Neutrophil (primary cell): ENCODE results near the gene HENMT1.
A peak's percentile ranks its signal among the peaks of the same experiment; 100 is the strongest.

ENCODE experiments used
- H3K27ac ChIP-seq: fragments of 200-600 bp; sonication (generic); 2 replicates; pipeline ENCODE4 v1.5.1; 2016; ENCODE audit warnings: mild to moderate bottlenecking, moderate library complexity
- H3K27me3 ChIP-seq: fragments of 200-600 bp; sonication (generic); 2 replicates; pipeline ENCODE4 v1.6.0; 2016; ENCODE audit warnings: mild to moderate bottlenecking
- H3K36me3 ChIP-seq: fragments of 200-600 bp; sonication (generic); 2 replicates; pipeline ENCODE4 v1.5.1; 2017
- H3K4me1 ChIP-seq, 2 experiments: fragments of 200-600 bp in 1 of 2; sonication (generic) in 1 of 2; 1 replicate in 1 of 2; 2 replicates in 1 of 2; pipeline versions ENCODE4 v1.5.1 to v1.6.1; 2013 to 2016; ENCODE audit warnings: low read depth in 1 of 2, low read length in 1 of 2, mild to moderate bottlenecking in 1 of 2, moderate library complexity in 1 of 2; ENCODE audit not compliant: control insufficient read depth in 1 of 2, insufficient read depth in 1 of 2
- H3K4me3 ChIP-seq, 2 experiments: fragments of 200-600 bp in 1 of 2; sonication (generic) in 1 of 2; 1 replicate in 1 of 2; 2 replicates in 1 of 2; pipeline ENCODE4 v1.5.1; 2013 to 2016; ENCODE audit warnings: low read depth in 1 of 2, low read length in 1 of 2, mild to moderate bottlenecking in 1 of 2, moderate library complexity in 1 of 2
- H3K9me3 ChIP-seq: fragments of 200-600 bp; sonication (generic); 2 replicates; pipeline ENCODE4 v1.5.1; 2016
- TF ChIP-seq, protein P1 (sequence below): fragments of 200-600 bp; sonication (generic); IDR thresholded peaks from 2 replicates; pipeline ENCODE4 v1.5.1; 2016; ENCODE audit warnings: antibody characterized with exemption

Gene HENMT1

DNA sequence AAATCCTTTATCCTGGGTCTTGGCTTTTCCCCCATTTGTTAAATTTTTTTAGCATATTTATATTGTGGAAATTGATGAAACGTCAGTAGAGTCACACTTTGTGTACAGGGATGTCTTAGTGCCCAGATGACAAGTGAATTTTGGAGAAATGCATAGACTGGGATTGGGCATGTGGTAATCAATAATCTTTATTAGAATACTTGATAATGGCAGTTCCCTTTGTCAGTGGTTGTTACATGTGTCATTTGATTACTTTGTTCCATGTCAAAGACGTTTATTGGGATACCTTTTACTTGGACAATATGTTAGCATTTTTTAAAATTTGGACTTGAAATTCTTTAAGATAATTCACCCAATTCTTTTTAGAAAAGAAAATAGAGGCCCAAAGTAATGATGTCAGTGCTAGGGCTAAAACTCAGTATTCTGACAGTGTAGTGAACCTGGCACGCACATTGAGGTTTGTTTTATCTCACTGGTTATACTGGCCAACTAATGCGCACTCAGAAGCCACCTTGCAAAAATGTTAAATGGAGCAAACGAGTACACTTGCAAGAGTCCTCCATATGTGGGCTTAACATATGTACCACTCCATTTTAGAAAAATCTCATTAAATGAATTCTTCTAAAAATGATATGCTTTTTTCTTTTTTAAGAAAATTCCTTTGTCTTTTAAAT is 40.4 kb upstream of the HENMT1 start:
- Histone ChIP-seq H3K4me1 (peaks cover 14 to 18% of the 10 kb centered on the region in 2 experiments), H3K4me3 (no peak overlapping the region), H3K36me3 (peaks cover 60% of the 10 kb centered on the region), H3K27ac (no peak overlapping the region), H3K9me3 (no peaks in the 10 kb centered on the region), H3K27me3 (no peaks in the 10 kb centered on the region)
- TF ChIP-seq, protein P1, sequence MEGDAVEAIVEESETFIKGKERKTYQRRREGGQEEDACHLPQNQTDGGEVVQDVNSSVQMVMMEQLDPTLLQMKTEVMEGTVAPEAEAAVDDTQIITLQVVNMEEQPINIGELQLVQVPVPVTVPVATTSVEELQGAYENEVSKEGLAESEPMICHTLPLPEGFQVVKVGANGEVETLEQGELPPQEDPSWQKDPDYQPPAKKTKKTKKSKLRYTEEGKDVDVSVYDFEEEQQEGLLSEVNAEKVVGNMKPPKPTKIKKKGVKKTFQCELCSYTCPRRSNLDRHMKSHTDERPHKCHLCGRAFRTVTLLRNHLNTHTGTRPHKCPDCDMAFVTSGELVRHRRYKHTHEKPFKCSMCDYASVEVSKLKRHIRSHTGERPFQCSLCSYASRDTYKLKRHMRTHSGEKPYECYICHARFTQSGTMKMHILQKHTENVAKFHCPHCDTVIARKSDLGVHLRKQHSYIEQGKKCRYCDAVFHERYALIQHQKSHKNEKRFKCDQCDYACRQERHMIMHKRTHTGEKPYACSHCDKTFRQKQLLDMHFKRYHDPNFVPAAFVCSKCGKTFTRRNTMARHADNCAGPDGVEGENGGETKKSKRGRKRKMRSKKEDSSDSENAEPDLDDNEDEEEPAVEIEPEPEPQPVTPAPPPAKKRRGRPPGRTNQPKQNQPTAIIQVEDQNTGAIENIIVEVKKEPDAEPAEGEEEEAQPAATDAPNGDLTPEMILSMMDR: no peak

DNA sequence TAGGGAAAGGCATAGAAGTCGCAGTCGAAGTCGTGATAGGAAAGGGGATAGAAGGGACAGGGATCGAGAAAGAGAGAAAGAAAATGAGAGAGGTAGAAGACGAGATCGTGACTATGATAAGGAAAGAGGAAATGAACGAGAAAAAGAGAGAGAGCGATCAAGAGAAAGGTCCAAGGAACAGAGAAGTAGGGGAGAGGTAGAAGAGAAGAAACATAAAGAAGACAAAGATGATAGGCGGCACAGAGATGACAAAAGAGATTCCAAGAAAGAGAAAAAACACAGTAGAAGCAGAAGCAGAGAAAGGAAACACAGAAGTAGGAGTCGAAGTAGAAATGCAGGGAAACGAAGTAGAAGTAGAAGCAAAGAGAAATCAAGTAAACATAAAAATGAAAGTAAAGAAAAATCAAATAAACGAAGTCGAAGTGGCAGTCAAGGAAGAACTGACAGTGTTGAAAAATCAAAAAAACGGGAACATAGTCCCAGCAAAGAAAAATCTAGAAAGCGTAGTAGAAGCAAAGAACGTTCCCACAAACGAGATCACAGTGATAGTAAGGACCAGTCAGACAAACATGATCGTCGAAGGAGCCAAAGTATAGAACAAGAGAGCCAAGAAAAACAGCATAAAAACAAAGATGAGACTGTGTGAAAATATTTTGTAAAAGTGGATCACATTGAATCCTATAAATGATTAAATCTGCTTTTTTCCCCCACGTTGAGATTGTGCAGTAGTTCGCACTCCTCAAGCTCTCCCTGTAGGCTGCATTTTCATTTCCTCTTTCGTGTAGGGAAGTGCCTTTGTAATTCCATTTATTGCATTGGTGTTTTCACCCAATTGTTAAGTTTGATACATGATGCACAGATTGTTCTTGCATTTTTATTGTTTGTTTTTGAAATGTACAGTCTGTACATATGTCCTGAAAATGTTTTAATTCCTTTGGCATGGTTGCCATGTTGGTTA is 38.8 kb upstream of the HENMT1 start:
- Histone ChIP-seq H3K27ac (peak overlapping the region; percentile 47), H3K9me3 (no peaks in the 10 kb centered on the region), H3K4me3 (no peak overlapping the region), H3K36me3 (peaks cover 68% of the 10 kb centered on the region), H3K27me3 (no peaks in the 10 kb centered on the region), H3K4me1 (peaks cover 26 to 32% of the 10 kb centered on the region in 2 experiments)
- TF ChIP-seq, protein P1: no peak

DNA sequence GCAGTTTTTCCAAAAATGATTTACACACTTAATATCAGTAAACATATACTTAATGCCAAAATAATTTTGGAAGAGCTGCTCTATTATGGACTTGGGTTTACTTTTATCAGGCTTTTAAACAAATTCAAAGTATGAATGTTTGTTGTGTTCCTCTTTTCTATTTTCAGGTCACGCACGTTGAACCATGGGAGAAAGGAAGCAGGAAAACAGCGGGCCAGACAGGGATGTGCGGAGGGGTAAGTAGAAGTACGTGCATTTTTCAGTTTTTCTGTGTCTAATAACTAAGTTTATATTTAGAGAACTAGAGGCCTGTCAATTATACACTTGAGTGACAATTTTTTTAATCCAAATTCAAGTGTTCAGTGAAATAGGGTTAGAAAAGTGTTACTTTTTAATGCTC is 34.6 kb upstream of the HENMT1 start:
- no peaks in the 10 kb centered on the region for H3K9me3 ChIP-seq
- H3K27me3 ChIP-seq: no peaks in the 10 kb centered on the region
- H3K36me3 ChIP-seq: peaks cover 50% of the 10 kb centered on the region
- peak overlapping the region; percentile 95 for H3K27ac ChIP-seq
- TF ChIP-seq, protein P1: no peak
- no peak overlapping the region for H3K4me3 ChIP-seq
- peaks cover 34 to 38% of the 10 kb centered on the region in 2 experiments for H3K4me1 ChIP-seq

GRCh38 chr1:108692724-108693655 is 32.1 kb upstream of the HENMT1 start:
- peak overlapping the region; percentile 79 to 90 for H3K4me3 ChIP-seq
- peaks cover 34 to 38% of the 10 kb centered on the region in 2 experiments for H3K4me1 ChIP-seq
- H3K36me3 ChIP-seq: peaks cover 25% of the 10 kb centered on the region
- no peaks in the 10 kb centered on the region for H3K9me3 ChIP-seq
- H3K27me3 ChIP-seq: no peaks in the 10 kb centered on the region
- TF ChIP-seq, protein P1: no peak
- H3K27ac ChIP-seq: peak overlapping the region; percentile 95
